Upper lobe of right lung (tissue), 1 donor: ENCODE measurements around the gene SMPD4. TPM values are rescaled to one million over a fixed set of nuclear protein-coding genes. Genes with fewer than 3 reads are reported as not detected.
"Not testable (repeated sequence)": the region's sequence is repeated elsewhere in the genome, so short reads cannot be mapped to it uniquely, and the experiment has no call there.

Experiments
- ATAC-seq: fragments of 200-7000 bp; cut with Tn5 transposase; one replicate; pipeline ENCODE4 v1.9.1; 2020; ENCODE audit warnings: mild to moderate bottlenecking, moderate library complexity
- DNase-seq: peaks from one replicate; pipeline ENCODE4 v3.0.0-alpha.2; 2020
- H3K27ac ChIP-seq: fragments of 200-600 bp; one replicate; pipeline ENCODE4 v1.8.0; 2022
- H3K27me3 ChIP-seq: fragments of 200-600 bp; one replicate; pipeline ENCODE4 v1.8.0; 2022; ENCODE audit warnings: mild to moderate bottlenecking
- H3K36me3 ChIP-seq: fragments of 200-600 bp; one replicate; pipeline ENCODE4 v1.8.0; 2022
- H3K4me1 ChIP-seq: fragments of 200-600 bp; one replicate; pipeline ENCODE4 v1.8.0; 2022
- H3K4me3 ChIP-seq: fragments of 200-600 bp; one replicate; pipeline ENCODE4 v1.8.0; 2022; ENCODE audit warnings: mild to moderate bottlenecking
- H3K9me3 ChIP-seq: fragments of 200-600 bp; one replicate; pipeline ENCODE4 v1.8.0; 2022
- intact Hi-C: fragments of 100-400 bp; cut with DNase I; formaldehyde crosslinking; loops from one replicate; pipeline ENCODE4 v1.11.0; 2022
- total RNA-seq: library from RNA; stranded (reverse); fragmentation: NEBNext Ultra II Directional; extraction: Animal tissue kit (Norgen Biotek cat#: 25700); gene quantifications from one replicate; pipeline ENCODE4 v1.2.1, GENCODE V29; 2021
- TF ChIP-seq, protein P1 (sequence below): fragments of 200-600 bp; IDR thresholded peaks from one replicate; pipeline ENCODE4 v1.8.0; 2022; ENCODE audit warnings: antibody characterized with exemption
- donor health status: DM: no; HTN: yes; CAD: no; lungs with severe emphysema.

The SMPD4 gene
- total RNA-seq, 1 donor from 2014 or later, result 41.4 TPM

DNA sequence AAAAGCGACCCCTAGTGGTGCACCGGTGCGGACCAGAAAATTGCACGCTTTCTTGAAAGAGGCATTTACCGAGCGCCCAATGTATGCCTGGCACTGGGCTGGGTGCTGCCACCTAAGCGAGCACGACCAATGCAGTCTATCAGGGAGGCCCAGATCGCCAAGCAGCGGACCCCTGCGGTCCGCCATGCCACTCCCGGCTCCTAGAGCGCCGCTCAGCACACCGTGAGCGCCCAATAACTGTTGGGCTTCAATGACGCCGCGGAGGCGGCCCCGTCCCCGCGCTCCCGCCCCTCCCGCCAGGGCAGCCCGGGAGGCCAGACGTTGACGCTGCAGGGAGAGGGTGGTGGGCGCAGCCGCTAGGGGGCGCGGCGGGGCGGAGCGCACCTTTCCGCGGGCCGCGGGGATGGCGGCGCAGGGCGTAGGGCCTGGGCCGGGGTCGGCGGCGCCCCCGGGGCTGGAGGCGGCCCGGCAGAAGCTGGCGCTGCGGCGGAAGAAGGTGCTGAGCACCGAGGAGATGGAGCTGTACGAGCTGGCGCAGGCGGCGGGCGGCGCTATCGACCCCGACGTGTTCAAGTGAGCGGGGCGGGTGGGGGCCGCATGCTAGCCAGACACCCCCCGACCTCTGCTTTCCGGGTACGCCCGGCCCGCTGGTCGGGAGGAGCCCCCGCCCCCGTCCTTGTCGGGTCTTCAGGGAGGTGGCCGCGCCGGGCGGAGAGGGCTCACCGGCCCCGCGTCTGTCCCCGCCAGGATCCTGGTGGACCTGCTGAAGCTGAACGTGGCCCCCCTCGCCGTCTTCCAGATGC lies 679 bp upstream of the SMPD4 start, which contains the start of gene MZT2B:
Gene MZT2B (plus strand): TSS at position 383 of the 803 bp plus-strand sequence. CDS start 21 bp downstream, at position 404.
- H3K36me3 ChIP-seq, intact Hi-C loops, H3K27me3 ChIP-seq, H3K9me3 ChIP-seq: not testable (repeated sequence)
- ATAC-seq (peak; percentile 94), DNase-seq (peak; percentile 95)
- TF ChIP-seq, protein P1, sequence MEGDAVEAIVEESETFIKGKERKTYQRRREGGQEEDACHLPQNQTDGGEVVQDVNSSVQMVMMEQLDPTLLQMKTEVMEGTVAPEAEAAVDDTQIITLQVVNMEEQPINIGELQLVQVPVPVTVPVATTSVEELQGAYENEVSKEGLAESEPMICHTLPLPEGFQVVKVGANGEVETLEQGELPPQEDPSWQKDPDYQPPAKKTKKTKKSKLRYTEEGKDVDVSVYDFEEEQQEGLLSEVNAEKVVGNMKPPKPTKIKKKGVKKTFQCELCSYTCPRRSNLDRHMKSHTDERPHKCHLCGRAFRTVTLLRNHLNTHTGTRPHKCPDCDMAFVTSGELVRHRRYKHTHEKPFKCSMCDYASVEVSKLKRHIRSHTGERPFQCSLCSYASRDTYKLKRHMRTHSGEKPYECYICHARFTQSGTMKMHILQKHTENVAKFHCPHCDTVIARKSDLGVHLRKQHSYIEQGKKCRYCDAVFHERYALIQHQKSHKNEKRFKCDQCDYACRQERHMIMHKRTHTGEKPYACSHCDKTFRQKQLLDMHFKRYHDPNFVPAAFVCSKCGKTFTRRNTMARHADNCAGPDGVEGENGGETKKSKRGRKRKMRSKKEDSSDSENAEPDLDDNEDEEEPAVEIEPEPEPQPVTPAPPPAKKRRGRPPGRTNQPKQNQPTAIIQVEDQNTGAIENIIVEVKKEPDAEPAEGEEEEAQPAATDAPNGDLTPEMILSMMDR, result peak; percentile 61
- peak within 1 kb of the TSS; percentile 92 for H3K27ac ChIP-seq
- H3K4me3 ChIP-seq, result peak within 1 kb of the TSS; percentile 99
- peaks cover 13% of the 10 kb centered on the region for H3K4me1 ChIP-seq

GRCh38 chr2:130180404-130181324 lies 738 bp downstream of the SMPD4 start:
- H3K9me3 ChIP-seq, intact Hi-C loops, ATAC-seq, DNase-seq, H3K27me3 ChIP-seq, H3K36me3 ChIP-seq: not testable (repeated sequence)
- Histone ChIP-seq H3K4me1 (peaks cover 13% of the 10 kb centered on the region), H3K4me3 (peak overlapping the region; percentile 99), H3K27ac (peak overlapping the region; percentile 92)

DNA sequence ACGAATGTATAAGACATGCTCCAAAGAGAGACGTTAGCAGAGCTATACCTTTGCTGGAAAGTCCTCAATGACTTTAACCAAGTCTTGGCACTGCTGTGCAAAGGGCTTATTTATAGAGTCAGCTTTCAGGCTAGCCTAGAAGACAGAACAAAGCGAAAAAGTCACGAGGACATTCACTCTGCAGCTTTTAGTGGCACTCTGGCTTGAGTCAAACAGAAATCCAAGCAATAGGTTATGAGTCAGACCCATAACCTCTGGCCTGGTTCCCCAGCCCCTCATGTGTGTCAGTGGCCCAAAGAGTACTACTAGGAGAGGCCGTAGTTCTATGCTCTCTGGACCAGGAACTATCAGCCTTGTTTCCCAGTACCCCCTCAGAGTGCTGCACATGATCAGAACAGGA lies 6.5 kb downstream of the SMPD4 start:
- DNase-seq, H3K27ac ChIP-seq, H3K27me3 ChIP-seq, H3K9me3 ChIP-seq, intact Hi-C loops, ATAC-seq, H3K4me3 ChIP-seq, H3K4me1 ChIP-seq: not testable (repeated sequence)
- peaks cover 55% of the 10 kb centered on the region for H3K36me3 ChIP-seq

GRCh38 chr2:130169896-130170295 lies 11.5 kb downstream of the SMPD4 start:
- no peaks in the 10 kb centered on the region for H3K9me3 ChIP-seq
- TF ChIP-seq, protein P1, result no peak
- no peaks in the 10 kb centered on the region for H3K4me1 ChIP-seq
- no peak overlapping the region for H3K27ac ChIP-seq
- ATAC-seq, result no peak
- peaks cover 82% of the 10 kb centered on the region for H3K36me3 ChIP-seq
- no peak for DNase-seq
- no peaks in the 10 kb centered on the region for H3K27me3 ChIP-seq
- intact Hi-C loops, result no loop called here
- H3K4me3 ChIP-seq, result no peak overlapping the region

DNA sequence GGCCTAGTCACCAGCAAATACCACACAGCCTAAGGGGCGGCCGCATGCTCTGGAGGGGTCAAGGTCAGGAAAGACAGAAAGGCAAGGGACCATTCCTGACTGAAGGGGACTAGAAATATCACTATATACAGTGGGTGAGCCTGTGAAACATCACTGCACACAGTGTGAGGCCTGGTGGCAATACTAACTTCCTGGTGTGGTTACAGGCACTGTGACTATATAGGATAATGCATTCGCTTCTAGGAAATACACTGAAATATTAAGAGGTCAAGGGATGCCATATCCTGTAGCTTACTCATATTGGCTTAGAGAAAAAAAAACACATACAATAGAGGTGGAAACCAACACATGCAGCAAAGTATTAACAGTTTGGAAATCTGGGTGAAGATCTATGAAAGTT lies 12.2 kb downstream of the SMPD4 start:
- H3K4me3 ChIP-seq, H3K27ac ChIP-seq, DNase-seq, intact Hi-C loops, ATAC-seq, H3K27me3 ChIP-seq, H3K4me1 ChIP-seq, H3K9me3 ChIP-seq: not testable (repeated sequence)
- H3K36me3 ChIP-seq, result peaks cover 82% of the 10 kb centered on the region

DNA sequence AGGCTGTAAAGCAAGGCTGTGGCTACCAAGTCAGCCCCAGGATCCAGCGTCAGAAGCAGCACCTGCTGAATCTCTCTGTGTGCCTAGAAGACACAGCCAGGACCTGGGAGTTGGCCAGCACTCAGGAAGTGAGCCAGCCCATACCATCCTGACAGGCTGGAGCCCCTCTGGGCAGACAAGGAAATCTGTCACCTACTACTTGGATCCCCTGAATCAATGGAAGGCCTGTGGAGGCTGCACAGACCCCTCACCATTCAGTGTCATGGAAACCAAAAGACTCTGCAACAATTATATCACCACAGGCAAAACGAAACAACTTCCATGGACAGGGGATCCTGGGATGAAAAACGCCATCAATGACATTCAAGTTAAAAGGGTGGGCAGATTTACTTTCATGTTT lies 14.8 kb downstream of the SMPD4 start:
- H3K36me3 ChIP-seq, result peaks cover 76% of the 10 kb centered on the region
- ATAC-seq, H3K27ac ChIP-seq, H3K27me3 ChIP-seq, intact Hi-C loops, H3K4me3 ChIP-seq, DNase-seq, H3K4me1 ChIP-seq, H3K9me3 ChIP-seq: not testable (repeated sequence)

DNA sequence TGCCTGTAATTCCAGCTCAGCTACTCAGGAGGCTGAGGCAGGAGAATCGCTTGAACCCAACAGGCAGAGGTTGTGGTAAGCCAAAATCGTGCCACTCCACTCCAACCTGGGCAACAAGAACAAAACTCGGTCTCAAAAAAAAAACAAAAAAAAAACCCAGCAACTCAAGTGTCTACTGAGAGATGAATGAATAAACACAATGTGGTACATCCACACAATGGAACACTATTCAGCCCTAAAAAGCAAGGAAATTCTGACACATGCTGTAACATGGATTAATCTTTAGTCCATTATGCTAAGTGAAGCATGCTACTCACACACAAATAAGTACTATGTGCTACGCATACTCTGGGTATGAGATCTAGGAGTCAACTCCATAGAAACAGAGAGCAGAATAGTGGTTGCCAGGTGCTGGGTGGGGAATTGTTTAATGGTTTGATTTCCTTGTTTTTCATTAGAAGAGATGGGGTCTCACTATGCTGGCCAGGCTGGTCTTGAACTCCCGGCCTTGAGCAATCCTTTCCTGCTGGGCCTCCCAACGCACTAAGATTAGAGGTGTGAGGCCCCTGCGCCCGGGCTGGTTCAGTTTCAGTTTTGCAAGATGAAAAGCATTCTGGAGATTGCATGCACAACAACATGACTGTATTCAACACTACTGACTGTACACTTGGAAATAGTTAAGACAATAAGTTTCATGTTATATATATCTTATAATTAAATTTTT lies 15.9 kb downstream of the SMPD4 start:
- Histone ChIP-seq H3K4me1 (no peaks in the 10 kb centered on the region), H3K4me3 (no peak overlapping the region), H3K9me3 (no peaks in the 10 kb centered on the region), H3K36me3 (peaks cover 66% of the 10 kb centered on the region), H3K27me3 (no peaks in the 10 kb centered on the region), H3K27ac (no peak overlapping the region)
- intact Hi-C loops, result no loop called here
- no peak for DNase-seq
- TF ChIP-seq, protein P1, result no peak
- ATAC-seq, result no peak
